Endothelial cell of umbilical vein (primary cell): ENCODE results near the gene CDK5RAP2. TPM values are rescaled to one million over a fixed set of nuclear protein-coding genes. Genes with fewer than 3 reads are reported as not detected.

Source experiments
- BruUV-seq: library from RNA; stranded (reverse); fragments of 400-500 nt; replicated peaks from 2 replicates; lab custom pipeline; 2021; lab: Mats Ljungman, UMichigan
- CTCF ChIA-PET: fragments of 300-600, 350-600 bp; sonication (Branson Sonifier 250); formaldehyde crosslinking; loops from one replicate; lab custom pipeline; 2021; ENCODE audit warnings: antibody characterized with exemption, inconsistent platforms; lab: Charles Lee
- POLR2A ChIA-PET: fragments of 300-600, 350-600 bp; sonication (Branson Sonifier 250); formaldehyde crosslinking; loops from one replicate; lab custom pipeline; 2021; ENCODE audit warnings: antibody characterized with exemption, inconsistent platforms; lab: Charles Lee
- DNase-seq: peaks from one replicate; pipeline ENCODE4 v3.0.0-alpha.2; 2011; ENCODE audit warnings: low read depth, low spot score
- FAIRE-seq: peaks from 2 replicates; lab custom pipeline; 2011; peaks lifted over from hg19 to GRCh38; lab: Jason Lieb, UNC
- H2AFZ ChIP-seq: 2 replicates; pipeline ENCODE4 v1.6.0; 2012; ENCODE audit warnings: low read depth, low read length, control low read depth, inconsistent platforms
- H3K27ac ChIP-seq: 2 replicates; pipeline ENCODE4 v1.5.1; 2011; ENCODE audit warnings: low read depth, mild to moderate bottlenecking, control low read depth, low read length, moderate library complexity; ENCODE audit not compliant: insufficient read depth
- H3K27me3 ChIP-seq, 2 experiments: 2 replicates each; pipeline versions ENCODE4 v1.6.0 to v1.6.1; 2011; ENCODE audit warnings: low read length in 2 of 2, mixed read lengths in 1 of 2; ENCODE audit not compliant: control insufficient read depth in 2 of 2, insufficient read depth in 2 of 2
- H3K36me3 ChIP-seq, 2 experiments: 2 replicates in 1 of 2; 3 replicates in 1 of 2; pipeline ENCODE4 v1.5.1; 2011; ENCODE audit warnings: low read length in 2 of 2, mild to moderate bottlenecking in 1 of 2, moderate library complexity in 1 of 2; ENCODE audit not compliant: control insufficient read depth in 2 of 2, insufficient read depth in 2 of 2; ENCODE audit errors: extremely low read depth in 1 of 2
- H3K4me1 ChIP-seq: 3 replicates; pipeline ENCODE4 v1.5.1; 2011; ENCODE audit warnings: mild to moderate bottlenecking, low read length; ENCODE audit not compliant: control insufficient read depth, insufficient read depth; ENCODE audit errors: extremely low read depth
- H3K4me2 ChIP-seq: 2 replicates; pipeline ENCODE4 v1.6.1; 2011; ENCODE audit warnings: low read length, control low read depth, mixed read lengths; ENCODE audit not compliant: insufficient read depth
- H3K4me3 ChIP-seq, 3 experiments: fragments of 200-600 bp in 1 of 3; sonication (generic), shearing (Covaris generic) in 1 of 3; replicated peaks in 1 of 3; 2 replicates each; pipeline ENCODE4 v1.5.1; 2011 to 2016; ENCODE audit warnings: control low read depth in 3 of 3, low read length in 3 of 3, mild to moderate bottlenecking in 2 of 3, inconsistent platforms in 1 of 3, low read depth in 1 of 3, moderate library complexity in 1 of 3; ENCODE audit not compliant: insufficient read depth in 1 of 3
- H3K79me2 ChIP-seq: 2 replicates; pipeline ENCODE4 v1.6.0; 2012; ENCODE audit warnings: low read length, inconsistent platforms; ENCODE audit not compliant: control insufficient read depth, insufficient read depth
- H3K9ac ChIP-seq: replicated peaks from 2 replicates; pipeline ENCODE3; 2011; ENCODE audit warnings: low read length, control low read depth; ENCODE audit not compliant: insufficient read depth; ENCODE audit errors: extremely low read depth
- H3K9me1 ChIP-seq: replicated peaks from 3 replicates; pipeline ENCODE4 v1.6.0; 2011; ENCODE audit warnings: mild to moderate bottlenecking, low read length; ENCODE audit not compliant: control insufficient read depth, insufficient read depth; ENCODE audit errors: extremely low read depth
- H3K9me3 ChIP-seq: replicated peaks from 2 replicates; pipeline ENCODE4 v1.5.1; 2012; ENCODE audit warnings: low read length, inconsistent platforms; ENCODE audit not compliant: control insufficient read depth, insufficient read depth
- H4K20me1 ChIP-seq: replicated peaks from 2 replicates; pipeline ENCODE3; 2011; ENCODE audit warnings: mild to moderate bottlenecking, low read length; ENCODE audit not compliant: control insufficient read depth, insufficient read depth; ENCODE audit errors: extremely low read depth
- CTCF ChIP-seq, 2 donors: IDR thresholded peaks; 1 replicate in 1 of 2; 2 replicates in 1 of 2; pipeline ENCODE4 v1.5.1; 2011; ENCODE audit warnings: low read length in 2 of 2, mild to moderate bottlenecking in 2 of 2, moderate library complexity in 2 of 2, control low read depth in 1 of 2, inconsistent platforms in 1 of 2, low read depth in 1 of 2; ENCODE audit not compliant: insufficient read depth in 1 of 2; ENCODE audit errors: extremely low read depth in 1 of 2
- EZH2 ChIP-seq: IDR thresholded peaks from 2 replicates; pipeline ENCODE4 v1.6.1; 2012; ENCODE audit warnings: borderline replicate concordance, low read depth, mild to moderate bottlenecking, moderate library complexity, low read length, inconsistent platforms; ENCODE audit not compliant: severe bottlenecking
- FOS ChIP-seq: IDR thresholded peaks from 2 replicates; pipeline ENCODE4 v1.6.1; 2011; ENCODE audit warnings: mild to moderate bottlenecking, low read length, moderate library complexity, borderline replicate concordance; ENCODE audit not compliant: insufficient read depth
- GATA2 ChIP-seq: IDR thresholded peaks from 2 replicates; pipeline ENCODE4 v1.7.0; 2011; ENCODE audit warnings: low read depth, mild to moderate bottlenecking, moderate library complexity, mixed read lengths, low read length; ENCODE audit not compliant: insufficient read length, insufficient read depth
- MAX ChIP-seq: IDR thresholded peaks from 2 replicates; pipeline ENCODE4 v1.6.1; 2011; ENCODE audit not compliant: insufficient read depth, insufficient read length
- POLR2A ChIP-seq: IDR thresholded peaks from 2 replicates; pipeline ENCODE4 v1.6.1; 2012; ENCODE audit warnings: low read depth, mild to moderate bottlenecking, control low read depth, low read length
- POLR2AphosphoS5 ChIP-seq: IDR thresholded peaks from 2 replicates; pipeline ENCODE4 v1.6.1; 2012; ENCODE audit warnings: low read depth, mild to moderate bottlenecking, control low read depth, low read length, moderate library complexity; ENCODE audit not compliant: insufficient read depth
- dilution Hi-C: fragments of 300-500 bp; cut with MboI; formaldehyde crosslinking; loops from one replicate; pipeline ENCODE4 v1.15.0; 2019; ENCODE audit warnings: low sequenced_read_pairs; ENCODE audit not compliant: extremely low pct_ligation_motif_present
- intact Hi-C: fragments of 100-400 bp; cut with micrococcal nuclease; formaldehyde crosslinking; loops from one replicate; pipeline ENCODE4 v1.10.0; 2022
- polyA plus RNA-seq, 4 experiments: library from polyadenylated mRNA; depleted of rRNA in 3 of 4; stranded (reverse) in 3 of 4; unstranded in 1 of 4; fragments of >200 nt; gene quantifications; 2 replicates each; pipeline versions ENCODE4 v1.2.1 to v1.2.3, GENCODE V29; 2011 to 2012; ENCODE audit warnings: missing spikeins in 1 of 4
- total RNA-seq: library from RNA; stranded (reverse); gene quantifications from 2 replicates; pipeline ENCODE4 v1.2.3, GENCODE V29; 2021

CDK5RAP2 gene
- total and polyA plus RNA-seq, 2 donors (not counting 3 experiments of a cell fraction or from before 2014, with no cell fraction given), result 17.5 to 56.7 TPM

GRCh38 chr9:120536094-120536493 lies 43.9 kb downstream of the CDK5RAP2 start:
- Histone ChIP-seq H3K36me3 (peaks cover 0 to 2% of the 10 kb centered on the region in 2 experiments), H2AFZ (no peak overlapping the region), H3K4me3 (no peak overlapping the region), H3K9me1 (no peaks in the 10 kb centered on the region), H3K9ac (no peak overlapping the region), H3K9me3 (no peaks in the 10 kb centered on the region), H3K4me2 (no peak overlapping the region), H4K20me1 (no peaks in the 10 kb centered on the region), H3K27ac (no peak overlapping the region), H3K4me1 (peaks cover 19% of the 10 kb centered on the region), H3K27me3 (no peaks in the 10 kb centered on the region), H3K79me2 (no peaks in the 10 kb centered on the region)
- intact Hi-C loops, result no loop called here
- CTCF ChIA-PET, result no interaction called here
- dilution Hi-C loops, result no loop called here
- TF ChIP-seq MAX (no peak), POLR2AphosphoS5 (no peak), FOS (no peak), EZH2 (no peak), GATA2 (no peak), CTCF (IDR thresholded peaks at IDR 0.05; ENCODE audit: extremely low read depth in 1 of 2, insufficient read depth in 1 of 2, low read depth in 1 of 2, low read length in 2 of 2) (no peak), POLR2A (no peak)
- DNase-seq, result no peak
- FAIRE-seq, result no peak
- BruUV-seq, result no TSS peak
- POLR2A ChIA-PET, result no interaction called here
